ENCODE results near the gene CDHR4. TPM values are rescaled to one million over a fixed set of nuclear protein-coding genes. Genes with fewer than 3 reads are reported as not detected.

CDHR4 gene
- total RNA-seq, 2 donors from 2014 or later: not detected

DNA sequence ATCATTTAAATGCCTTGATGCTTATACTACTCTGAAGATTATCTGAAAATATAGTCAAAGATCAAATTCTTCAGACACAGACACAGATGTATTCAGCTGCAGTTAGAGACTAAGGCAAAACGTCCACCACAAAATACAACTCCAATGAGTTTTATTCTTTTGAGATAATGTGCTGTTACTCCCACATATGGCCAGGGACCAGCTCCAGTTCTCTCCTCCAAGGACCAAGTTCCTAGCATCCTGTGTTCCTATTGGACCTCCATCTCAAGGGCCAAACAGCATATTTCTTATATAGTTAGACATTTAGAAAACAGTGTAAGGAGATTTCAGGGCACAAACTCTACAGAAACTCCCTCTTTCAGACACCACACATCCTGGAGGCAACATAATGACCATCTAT, 40.4 kb downstream of the CDHR4 start:
- TF ChIP-seq POLR2AphosphoS5 (IDR thresholded peaks at IDR 0.05) (no peak), POLR2A (IDR thresholded peaks at IDR 0.05) (no peak)
- TF ChIP-seq, protein P1, sequence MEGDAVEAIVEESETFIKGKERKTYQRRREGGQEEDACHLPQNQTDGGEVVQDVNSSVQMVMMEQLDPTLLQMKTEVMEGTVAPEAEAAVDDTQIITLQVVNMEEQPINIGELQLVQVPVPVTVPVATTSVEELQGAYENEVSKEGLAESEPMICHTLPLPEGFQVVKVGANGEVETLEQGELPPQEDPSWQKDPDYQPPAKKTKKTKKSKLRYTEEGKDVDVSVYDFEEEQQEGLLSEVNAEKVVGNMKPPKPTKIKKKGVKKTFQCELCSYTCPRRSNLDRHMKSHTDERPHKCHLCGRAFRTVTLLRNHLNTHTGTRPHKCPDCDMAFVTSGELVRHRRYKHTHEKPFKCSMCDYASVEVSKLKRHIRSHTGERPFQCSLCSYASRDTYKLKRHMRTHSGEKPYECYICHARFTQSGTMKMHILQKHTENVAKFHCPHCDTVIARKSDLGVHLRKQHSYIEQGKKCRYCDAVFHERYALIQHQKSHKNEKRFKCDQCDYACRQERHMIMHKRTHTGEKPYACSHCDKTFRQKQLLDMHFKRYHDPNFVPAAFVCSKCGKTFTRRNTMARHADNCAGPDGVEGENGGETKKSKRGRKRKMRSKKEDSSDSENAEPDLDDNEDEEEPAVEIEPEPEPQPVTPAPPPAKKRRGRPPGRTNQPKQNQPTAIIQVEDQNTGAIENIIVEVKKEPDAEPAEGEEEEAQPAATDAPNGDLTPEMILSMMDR (IDR thresholded peaks at IDR 0.05): no peak
- intact Hi-C loops (cut with DNase I): no loop called here
- 30% methylated on average over 1 of the region's 1 CpG for WGBS
- H3K9me3 ChIP-seq: no peaks in the 10 kb centered on the region
- no peaks in the 10 kb centered on the region for H3K27me3 ChIP-seq (replicated peaks; ENCODE audit: insufficient read depth)
- no peak overlapping the region for H3K4me3 ChIP-seq
- no peaks in the 10 kb centered on the region for H3K36me3 ChIP-seq
- DNase-seq (ENCODE audit: low spot score): no peak
- peaks cover 2% of the 10 kb centered on the region for H3K4me1 ChIP-seq (replicated peaks)
- no peak overlapping the region for H3K27ac ChIP-seq

DNA sequence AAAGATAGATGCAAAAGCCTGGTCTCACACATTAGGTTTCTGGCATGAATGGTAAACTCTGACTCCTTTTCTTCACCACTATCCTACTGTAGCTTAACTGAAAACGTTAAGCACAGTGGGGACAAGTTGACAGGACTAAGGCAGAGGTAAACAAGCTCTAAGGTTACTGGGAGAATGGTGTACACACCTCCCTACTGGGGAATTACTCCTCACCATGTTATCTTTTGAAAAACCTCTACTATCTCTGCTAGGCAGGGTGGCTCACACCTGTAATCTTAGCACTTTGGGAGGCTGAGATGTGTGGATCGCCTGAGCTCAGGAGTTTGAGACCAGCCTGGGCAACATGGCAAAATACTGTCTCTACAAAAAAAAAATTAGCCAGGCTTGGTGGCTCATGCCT, 42.5 kb downstream of the CDHR4 start:
- Histone ChIP-seq H3K27me3 (replicated peaks; ENCODE audit: insufficient read depth) (no peaks in the 10 kb centered on the region), H3K27ac (no peak overlapping the region), H3K4me1 (replicated peaks) (peaks cover 7% of the 10 kb centered on the region), H3K9me3 (no peaks in the 10 kb centered on the region), H3K36me3 (no peaks in the 10 kb centered on the region), H3K4me3 (no peak overlapping the region)
- no peak for DNase-seq (ENCODE audit: low spot score)
- WGBS: 70% methylated on average over 2 of the region's 2 CpGs
- intact Hi-C loops (cut with DNase I): no loop called here
- TF ChIP-seq, protein P1 (IDR thresholded peaks at IDR 0.05): no peak
- TF ChIP-seq POLR2AphosphoS5 (IDR thresholded peaks at IDR 0.05): no peak
- no peak for TF ChIP-seq POLR2A (IDR thresholded peaks at IDR 0.05)

DNA sequence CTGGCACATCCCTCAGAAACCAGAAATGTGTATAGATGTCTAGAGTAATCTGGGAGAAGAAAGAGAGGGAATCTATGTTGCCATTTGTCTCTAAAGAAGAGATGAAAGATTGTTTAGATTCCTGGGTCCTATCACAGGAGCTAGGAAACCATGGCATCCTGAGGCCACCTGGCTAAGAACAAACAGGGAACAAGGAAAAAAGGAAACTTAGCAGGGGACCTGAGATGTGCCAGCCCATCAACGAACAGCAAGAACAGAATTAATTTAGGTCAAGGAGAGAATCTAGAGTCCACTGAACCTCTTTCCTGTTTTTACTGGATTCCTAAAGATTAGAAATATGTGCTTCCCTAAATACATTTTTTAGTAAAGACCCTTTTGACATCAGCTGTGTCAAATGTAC, 43.6 kb downstream of the CDHR4 start:
- WGBS: 75% methylated on average over 1 of the region's 1 CpG
- TF ChIP-seq, protein P1 (IDR thresholded peaks at IDR 0.05): no peak
- TF ChIP-seq POLR2AphosphoS5 (IDR thresholded peaks at IDR 0.05) (no peak), POLR2A (IDR thresholded peaks at IDR 0.05) (no peak)
- intact Hi-C loops (cut with DNase I): no loop called here
- Histone ChIP-seq H3K27ac (no peak overlapping the region), H3K9me3 (no peaks in the 10 kb centered on the region), H3K27me3 (replicated peaks; ENCODE audit: insufficient read depth) (no peaks in the 10 kb centered on the region), H3K36me3 (no peaks in the 10 kb centered on the region), H3K4me1 (replicated peaks) (peaks cover 7% of the 10 kb centered on the region), H3K4me3 (no peak overlapping the region)
- no peak for DNase-seq (ENCODE audit: low spot score)

DNA sequence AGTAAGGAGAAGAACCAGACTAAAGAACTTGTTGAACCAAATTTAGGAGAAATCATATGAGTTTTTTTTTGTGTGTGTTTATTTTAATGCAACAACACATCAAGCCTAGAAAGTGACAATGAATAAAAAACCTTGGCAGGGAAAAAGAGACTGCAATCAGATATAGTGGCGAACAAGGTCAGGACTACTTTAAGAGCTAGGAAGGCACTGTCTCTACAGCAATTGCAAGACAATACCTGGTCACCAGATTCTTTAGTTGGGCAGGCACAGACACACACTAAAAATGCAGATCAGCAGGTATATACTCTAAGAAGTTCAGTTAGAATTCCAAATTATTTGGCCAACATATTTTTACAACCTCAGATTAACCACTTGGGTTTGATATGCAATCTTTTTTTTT, 45.1 kb downstream of the CDHR4 start:
- 27% methylated on average over 1 of the region's 1 CpG for WGBS
- TF ChIP-seq POLR2A (IDR thresholded peaks at IDR 0.05) (no peak), POLR2AphosphoS5 (IDR thresholded peaks at IDR 0.05) (no peak)
- TF ChIP-seq, protein P1 (IDR thresholded peaks at IDR 0.05): no peak
- intact Hi-C loops (cut with DNase I): no loop called here
- H3K9me3 ChIP-seq: no peaks in the 10 kb centered on the region
- H3K27ac ChIP-seq: no peak overlapping the region
- no peak overlapping the region for H3K4me3 ChIP-seq
- no peaks in the 10 kb centered on the region for H3K36me3 ChIP-seq
- no peaks in the 10 kb centered on the region for H3K27me3 ChIP-seq (replicated peaks; ENCODE audit: insufficient read depth)
- DNase-seq (ENCODE audit: low spot score): no peak
- H3K4me1 ChIP-seq (replicated peaks): peaks cover 7% of the 10 kb centered on the region

DNA sequence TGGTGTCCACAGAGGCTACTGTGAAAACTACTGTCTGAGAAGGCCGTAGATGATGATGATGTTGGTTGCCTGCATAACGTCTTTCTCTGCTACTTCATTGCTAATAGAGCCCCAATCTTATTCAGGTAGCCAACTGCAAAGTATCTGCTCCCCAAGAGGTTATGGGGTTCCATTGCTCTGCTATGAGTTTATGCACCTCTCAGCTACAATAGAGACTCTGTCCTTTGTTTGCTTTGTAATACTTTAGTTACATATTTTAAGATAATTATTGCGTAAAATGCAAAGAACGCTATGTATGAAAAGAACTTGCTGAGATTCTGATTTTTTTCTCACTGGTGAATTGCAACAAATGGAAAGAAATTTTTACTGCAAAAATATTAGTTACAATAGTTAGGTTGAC, 48.2 kb downstream of the CDHR4 start:
- no peak for TF ChIP-seq POLR2AphosphoS5 (IDR thresholded peaks at IDR 0.05)
- TF ChIP-seq POLR2A (IDR thresholded peaks at IDR 0.05): no peak
- TF ChIP-seq, protein P1 (IDR thresholded peaks at IDR 0.05): no peak
- Histone ChIP-seq H3K36me3 (no peaks in the 10 kb centered on the region), H3K4me3 (no peak overlapping the region), H3K27me3 (replicated peaks; ENCODE audit: insufficient read depth) (no peaks in the 10 kb centered on the region), H3K4me1 (replicated peaks) (peaks cover 7% of the 10 kb centered on the region), H3K27ac (no peak overlapping the region), H3K9me3 (no peaks in the 10 kb centered on the region)
- no peak for DNase-seq (ENCODE audit: low spot score)
- intact Hi-C loops (cut with DNase I): no loop called here
- WGBS: 88% methylated on average over 4 of the region's 4 CpGs
